Immature natural killer cell (primary cell): ENCODE results near the gene ITGA8. TPM values are rescaled to one million over a fixed set of nuclear protein-coding genes. Genes with fewer than 3 reads are reported as not detected.

Experiments used
- DNase-seq, 3 donors: peaks; one replicate each; pipeline ENCODE4 v3.0.0; 2022; ENCODE audit warnings: mixed read lengths in 1 of 3
- H3K27ac Mint-ChIP-seq, 6 donors: one replicate each; pipeline ENCODE4 v1.8.0; 2020; ENCODE audit warnings: mixed read lengths in 6 of 6, mild to moderate bottlenecking in 5 of 6, inconsistent platforms in 4 of 6, moderate library complexity in 3 of 6
- H3K27me3 Mint-ChIP-seq, 3 donors: one replicate each; pipeline ENCODE4 v1.8.0; 2020 to 2021; ENCODE audit warnings: low read depth in 3 of 3, mild to moderate bottlenecking in 3 of 3, mixed read lengths in 3 of 3, moderate library complexity in 3 of 3, inconsistent platforms in 1 of 3
- H3K36me3 Mint-ChIP-seq, 3 donors: one replicate each; pipeline ENCODE4 v1.8.0; 2020; ENCODE audit warnings: mixed read lengths in 3 of 3, inconsistent platforms in 2 of 3, mild to moderate bottlenecking in 2 of 3
- H3K4me1 Mint-ChIP-seq, 2 donors: one replicate each; pipeline ENCODE4 v1.8.0; 2020; ENCODE audit warnings: inconsistent platforms in 2 of 2, mild to moderate bottlenecking in 2 of 2, mixed read lengths in 2 of 2, moderate library complexity in 1 of 2
- H3K4me3 Mint-ChIP-seq, 5 donors: one replicate each; pipeline ENCODE4 v1.8.0; 2020; ENCODE audit warnings: mild to moderate bottlenecking in 5 of 5, mixed read lengths in 5 of 5, inconsistent platforms in 3 of 5, moderate library complexity in 3 of 5
- H3K9me3 Mint-ChIP-seq, 6 donors: one replicate each; pipeline ENCODE4 v1.8.0; 2020; ENCODE audit warnings: mild to moderate bottlenecking in 6 of 6, mixed read lengths in 6 of 6, inconsistent platforms in 4 of 6, moderate library complexity in 3 of 6
- polyA plus RNA-seq, 3 donors: library from polyadenylated mRNA; unstranded; fragments of 300-500 nt; fragmentation: Illumina TruSeq; gene quantifications; one replicate each; pipeline ENCODE4 v1.2.3, GENCODE V29; 2021

Gene ITGA8
- polyA plus RNA-seq, 3 donors from 2014 or later, result not detected

- Mint-ChIP-seq H3K4me3 (no peak overlapping the region), H3K27ac (no peak overlapping the region), H3K36me3 (no peaks in the 10 kb centered on the region), H3K27me3 (peaks cover 2 to 4% (median 3%) of the 10 kb centered on the region in 3 donors), H3K9me3 (no peaks in the 10 kb centered on the region), H3K4me1 (no peaks in the 10 kb centered on the region)
- no peak for DNase-seq
Observed at GRCh38 chr10:15695852-15696251, 23.9 kb downstream of the ITGA8 start.

- peaks cover 0 to 2% (median 0%) of the 10 kb centered on the region in 6 donors for H3K9me3 Mint-ChIP-seq
- H3K4me3 Mint-ChIP-seq, result no peak overlapping the region
- H3K4me1 Mint-ChIP-seq, result no peaks in the 10 kb centered on the region
- no peak overlapping the region for H3K27ac Mint-ChIP-seq
- no peaks in the 10 kb centered on the region for H3K36me3 Mint-ChIP-seq
- DNase-seq, result no peak
- H3K27me3 Mint-ChIP-seq, result peaks cover 2 to 4% (median 2%) of the 10 kb centered on the region in 3 donors
Observed at GRCh38 chr10:15690031-15690430, 29.7 kb downstream of the ITGA8 start.

DNA sequence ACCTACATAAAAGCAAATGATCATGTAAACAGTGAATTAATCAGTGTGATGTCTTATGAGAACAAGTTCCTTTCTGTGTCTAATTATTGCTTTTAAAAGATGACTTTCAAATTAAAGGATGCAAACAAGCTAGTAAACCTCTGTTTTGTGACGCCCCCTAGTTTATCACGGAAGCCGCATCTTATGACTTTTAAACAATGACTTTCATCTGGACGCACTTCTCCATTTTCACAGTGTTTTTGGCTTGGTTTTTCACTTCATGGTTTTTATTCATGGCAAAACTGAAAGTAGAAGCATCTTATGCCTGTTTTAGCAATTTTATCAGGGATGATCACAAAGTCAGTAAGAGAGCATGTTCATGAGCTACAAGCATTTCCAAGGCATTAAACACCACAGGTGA, 35.0 kb downstream of the ITGA8 start:
- DNase-seq, result no peak
- no peaks in the 10 kb centered on the region for H3K4me1 Mint-ChIP-seq
- peaks cover 0 to 2% (median 0%) of the 10 kb centered on the region in 6 donors for H3K9me3 Mint-ChIP-seq
- no peaks in the 10 kb centered on the region for H3K36me3 Mint-ChIP-seq
- no peak overlapping the region for H3K4me3 Mint-ChIP-seq
- no peak overlapping the region for H3K27ac Mint-ChIP-seq
- H3K27me3 Mint-ChIP-seq, result peaks cover 4 to 9% (median 7%) of the 10 kb centered on the region in 3 donors

- Mint-ChIP-seq H3K27me3 (peaks cover 4 to 9% (median 7%) of the 10 kb centered on the region in 3 donors), H3K27ac (no peak overlapping the region), H3K36me3 (no peaks in the 10 kb centered on the region), H3K4me3 (no peak overlapping the region), H3K4me1 (no peaks in the 10 kb centered on the region), H3K9me3 (peaks cover 0 to 1% (median 0%) of the 10 kb centered on the region in 6 donors)
- no peak for DNase-seq
Observed at GRCh38 chr10:15681076-15681475, 38.6 kb downstream of the ITGA8 start.

GRCh38 chr10:15678851-15679250, 40.9 kb downstream of the ITGA8 start:
- Mint-ChIP-seq H3K4me3 (no peak overlapping the region), H3K36me3 (no peaks in the 10 kb centered on the region), H3K27ac (no peak overlapping the region), H3K9me3 (peaks cover 0 to 2% (median 0%) of the 10 kb centered on the region in 6 donors), H3K4me1 (no peaks in the 10 kb centered on the region), H3K27me3 (peaks cover 4 to 7% (median 5%) of the 10 kb centered on the region in 3 donors)
- no peak for DNase-seq

- Mint-ChIP-seq H3K27me3 (peaks cover 0 to 5% (median 3%) of the 10 kb centered on the region in 3 donors), H3K9me3 (peaks cover 0 to 10% (median 2%) of the 10 kb centered on the region in 6 donors), H3K4me3 (no peak overlapping the region), H3K4me1 (no peaks in the 10 kb centered on the region), H3K27ac (no peak overlapping the region), H3K36me3 (no peaks in the 10 kb centered on the region)
- no peak for DNase-seq
Observed at GRCh38 chr10:15672469-15672868, 47.3 kb downstream of the ITGA8 start.

- Mint-ChIP-seq H3K27me3 (peaks cover 2 to 5% (median 3%) of the 10 kb centered on the region in 3 donors), H3K27ac (no peak overlapping the region), H3K9me3 (peaks cover 0 to 10% (median 2%) of the 10 kb centered on the region in 6 donors), H3K36me3 (no peaks in the 10 kb centered on the region), H3K4me3 (no peak overlapping the region), H3K4me1 (no peaks in the 10 kb centered on the region)
- DNase-seq, result no peak
Observed at GRCh38 chr10:15670880-15671279, 48.8 kb downstream of the ITGA8 start.

- no peaks in the 10 kb centered on the region for H3K4me1 Mint-ChIP-seq
- peaks cover 0 to 4% (median 0%) of the 10 kb centered on the region in 6 donors for H3K9me3 Mint-ChIP-seq
- H3K36me3 Mint-ChIP-seq, result no peaks in the 10 kb centered on the region
Observed at GRCh38 chr10:15661574-15661973, 58.1 kb downstream of the ITGA8 start.

GRCh38 chr10:15660990-15661389, 58.7 kb downstream of the ITGA8 start:
- Mint-ChIP-seq H3K9me3 (peaks cover 0 to 4% (median 0%) of the 10 kb centered on the region in 6 donors), H3K4me1 (no peaks in the 10 kb centered on the region), H3K4me3 (no peak overlapping the region), H3K36me3 (no peaks in the 10 kb centered on the region), H3K27ac (no peak overlapping the region), H3K27me3 (peaks cover 0 to 6% (median 2%) of the 10 kb centered on the region in 3 donors)
- DNase-seq, result no peak

More at GRCh38 chr10:15661574-15661973, 58.1 kb downstream of the ITGA8 start:
- no peak overlapping the region for H3K27ac Mint-ChIP-seq
- peaks cover 0 to 7% (median 2%) of the 10 kb centered on the region in 3 donors for H3K27me3 Mint-ChIP-seq
- no peak overlapping the region for H3K4me3 Mint-ChIP-seq
- no peak for DNase-seq

DNA sequence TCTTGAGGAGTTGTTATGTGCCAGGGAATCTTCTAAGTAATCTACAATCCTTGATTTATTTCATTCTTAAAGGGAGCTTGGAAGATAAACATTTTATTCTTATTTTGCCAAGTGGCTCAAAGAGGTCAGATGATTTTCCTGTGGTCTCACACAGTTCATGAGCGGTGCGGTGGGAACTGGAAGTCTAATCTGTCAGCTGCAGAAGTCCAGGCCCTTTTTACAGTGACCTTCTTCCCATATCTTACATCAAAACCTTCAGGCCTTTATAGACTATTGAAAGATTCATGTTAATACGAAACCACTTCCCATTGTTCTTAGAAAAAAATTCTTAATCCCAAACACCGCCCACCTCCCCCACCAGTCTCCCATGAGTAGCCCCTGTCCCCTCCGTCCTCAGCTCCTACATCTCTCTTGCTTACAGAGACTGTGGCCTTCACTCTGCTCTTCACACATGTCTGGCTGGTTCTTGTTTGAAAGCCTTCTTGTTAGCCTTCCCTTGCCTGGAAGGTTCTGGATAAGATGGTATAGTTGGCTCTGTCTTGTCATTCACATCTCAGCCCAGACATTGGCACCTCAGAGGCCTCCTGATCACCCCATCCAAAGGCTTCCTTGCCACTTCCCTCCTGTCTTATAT, 61.5 kb downstream of the ITGA8 start:
- H3K4me3 Mint-ChIP-seq, result no peak overlapping the region
- DNase-seq, result no peak

DNA sequence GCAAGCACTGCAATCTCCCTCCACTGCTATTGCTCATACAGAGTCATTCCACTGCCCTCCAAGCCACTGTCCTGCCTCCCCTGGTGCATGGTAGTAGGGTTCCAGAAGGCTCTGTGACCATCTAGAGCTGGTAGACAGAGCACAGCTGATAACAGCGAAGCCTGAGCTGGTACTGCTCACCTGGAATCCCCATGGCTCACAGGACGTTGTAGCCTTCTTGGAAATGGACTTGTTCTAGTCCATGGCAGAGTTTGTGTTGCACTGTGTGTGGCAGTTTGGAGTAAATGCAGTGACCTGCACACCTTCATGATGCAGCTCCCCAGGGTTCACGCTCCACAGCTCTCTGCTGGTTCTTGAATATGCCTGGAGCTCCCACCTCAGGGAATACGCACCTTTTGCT, 67.0 kb downstream of the ITGA8 start:
- H3K4me1 Mint-ChIP-seq, result no peaks in the 10 kb centered on the region
- H3K27me3 Mint-ChIP-seq, result peaks cover 0 to 5% (median 4%) of the 10 kb centered on the region in 3 donors
- DNase-seq, result no peak
- H3K27ac Mint-ChIP-seq, result no peak overlapping the region
- no peaks in the 10 kb centered on the region for H3K36me3 Mint-ChIP-seq
- peaks cover 0 to 1% (median 0%) of the 10 kb centered on the region in 6 donors for H3K9me3 Mint-ChIP-seq
- H3K4me3 Mint-ChIP-seq, result no peak overlapping the region

More for the DNA sequence above, 61.5 kb downstream of the ITGA8 start:
- peaks cover 0 to 4% (median 0%) of the 10 kb centered on the region in 6 donors for H3K9me3 Mint-ChIP-seq
- H3K27ac Mint-ChIP-seq, result no peak overlapping the region
- H3K36me3 Mint-ChIP-seq, result no peaks in the 10 kb centered on the region
- peaks cover 2 to 8% (median 4%) of the 10 kb centered on the region in 3 donors for H3K27me3 Mint-ChIP-seq
- no peaks in the 10 kb centered on the region for H3K4me1 Mint-ChIP-seq

- Mint-ChIP-seq H3K4me1 (no peaks in the 10 kb centered on the region), H3K9me3 (peaks cover 0 to 1% (median 0%) of the 10 kb centered on the region in 6 donors), H3K27ac (no peak overlapping the region), H3K4me3 (no peak overlapping the region), H3K27me3 (peaks cover 0 to 5% (median 4%) of the 10 kb centered on the region in 3 donors), H3K36me3 (no peaks in the 10 kb centered on the region)
- no peak for DNase-seq
Observed at GRCh38 chr10:15652117-15652516, 67.6 kb downstream of the ITGA8 start.

- Mint-ChIP-seq H3K4me1 (no peaks in the 10 kb centered on the region), H3K4me3 (no peak overlapping the region), H3K27me3 (peaks cover 0 to 4% (median 3%) of the 10 kb centered on the region in 3 donors), H3K36me3 (peaks cover 0 to 4% (median 0%) of the 10 kb centered on the region in 3 donors), H3K27ac (no peak overlapping the region), H3K9me3 (peaks cover 0 to 1% (median 0%) of the 10 kb centered on the region in 6 donors)
- DNase-seq, result no peak
Observed at GRCh38 chr10:15651175-15651574, 68.5 kb downstream of the ITGA8 start.

- no peaks in the 10 kb centered on the region for H3K4me1 Mint-ChIP-seq
- no peak for DNase-seq
- H3K27me3 Mint-ChIP-seq, result peaks cover 0 to 2% (median 0%) of the 10 kb centered on the region in 3 donors
- H3K27ac Mint-ChIP-seq, result no peak overlapping the region
- H3K9me3 Mint-ChIP-seq, result peaks cover 0 to 2% (median 0%) of the 10 kb centered on the region in 6 donors
- peaks cover 0 to 4% (median 0%) of the 10 kb centered on the region in 3 donors for H3K36me3 Mint-ChIP-seq
- no peak overlapping the region for H3K4me3 Mint-ChIP-seq
Observed at GRCh38 chr10:15642095-15642494, 77.6 kb downstream of the ITGA8 start.
